GOT3 (cell line): ENCODE measurements around the gene EPHA2.
"Not testable (repeated sequence)": the region's sequence is repeated elsewhere in the genome, so short reads cannot be mapped to it uniquely, and the experiment has no call there.

Experiments used
- DNase-seq: peaks from one replicate; lab custom pipeline; 2025; ENCODE audit warnings: mixed read lengths; lab: John Stamatoyannopoulos, UW

The EPHA2 gene

DNA sequence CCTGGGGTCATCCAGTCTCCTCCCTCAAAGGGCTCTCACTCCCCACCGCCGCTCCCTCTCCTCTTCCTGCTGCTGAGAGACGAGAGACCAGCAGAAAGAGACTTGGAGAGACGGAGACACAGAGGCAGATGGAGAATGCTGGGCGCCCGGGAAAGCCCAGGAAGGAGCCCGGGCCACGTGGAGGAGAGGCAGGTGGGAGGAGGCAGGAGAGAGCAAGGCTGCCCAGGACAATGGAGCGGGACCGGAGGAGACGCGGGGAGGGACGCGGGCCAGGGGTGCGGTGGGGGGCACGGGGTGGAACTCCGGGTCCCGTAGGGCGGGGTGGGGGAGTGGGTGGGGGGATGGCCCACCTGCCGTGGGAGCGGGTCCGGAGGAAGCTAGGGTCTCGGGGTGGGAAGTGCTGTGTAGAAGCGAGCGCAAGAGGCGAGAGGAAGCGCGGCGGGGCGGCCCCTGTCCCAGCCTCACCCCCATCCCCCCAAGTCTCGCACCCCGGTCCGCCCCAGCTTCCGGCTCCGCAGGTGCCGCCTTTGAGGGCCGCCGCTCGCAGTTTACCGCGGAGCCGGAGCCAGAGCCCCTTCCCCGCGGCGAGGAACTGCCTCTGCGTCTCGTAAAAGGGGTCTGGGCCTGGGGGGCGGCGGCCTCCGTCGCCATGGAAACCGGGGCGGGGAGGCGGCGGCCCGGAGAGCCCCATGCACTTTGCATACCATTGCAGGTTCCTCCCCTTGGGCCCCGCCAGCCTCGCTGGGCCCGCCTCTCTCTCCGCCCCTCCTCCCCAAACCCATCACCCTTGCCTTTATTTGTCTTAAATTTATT lies 11.7 kb upstream of the EPHA2 start:
- no peak for DNase-seq

- DNase-seq = no peak
Measured at GRCh38 chr1:16166117-16166516, 10.2 kb upstream of the EPHA2 start.

DNA sequence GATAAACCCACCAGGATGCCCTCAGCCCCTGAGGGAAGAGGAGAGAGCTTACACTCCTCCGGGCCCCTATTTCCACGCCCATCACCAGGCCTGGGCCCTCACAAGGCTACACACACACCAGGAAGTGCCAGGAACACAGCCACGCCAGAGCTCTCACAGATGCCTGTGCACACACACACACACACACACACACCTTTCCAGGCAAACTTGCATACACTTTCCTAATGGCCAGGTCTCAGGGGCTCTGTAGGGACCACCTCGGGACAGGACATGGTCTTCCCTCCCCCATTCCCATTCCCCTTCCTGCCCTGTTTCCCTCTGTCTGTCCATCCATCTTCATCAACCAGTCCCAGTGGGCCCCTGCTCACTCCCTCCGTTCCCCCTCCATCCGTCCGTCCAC lies 9.7 kb upstream of the EPHA2 start:
- DNase-seq = no peak

DNA sequence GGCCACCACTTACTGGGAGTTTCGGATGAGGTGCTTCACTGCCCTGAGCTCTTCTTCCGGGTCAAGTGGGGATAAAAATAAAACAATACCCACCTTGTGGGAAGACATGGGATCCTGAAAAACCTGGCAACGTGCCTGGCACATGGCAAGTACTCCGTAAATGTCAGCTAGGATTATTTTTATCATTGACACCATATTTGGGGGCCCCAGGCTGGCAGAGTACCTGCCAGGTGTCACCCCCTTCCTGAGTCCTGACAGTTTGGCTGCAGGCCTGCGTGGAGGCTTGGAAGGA lies 9.2 kb upstream of the EPHA2 start:
- no peak for DNase-seq

- no peak for DNase-seq
Measured at GRCh38 chr1:16164213-16165072, 8.6 kb upstream of the EPHA2 start.

- DNase-seq = not testable (repeated sequence)
Measured at GRCh38 chr1:16163608-16164212, 7.8 kb upstream of the EPHA2 start.

DNA sequence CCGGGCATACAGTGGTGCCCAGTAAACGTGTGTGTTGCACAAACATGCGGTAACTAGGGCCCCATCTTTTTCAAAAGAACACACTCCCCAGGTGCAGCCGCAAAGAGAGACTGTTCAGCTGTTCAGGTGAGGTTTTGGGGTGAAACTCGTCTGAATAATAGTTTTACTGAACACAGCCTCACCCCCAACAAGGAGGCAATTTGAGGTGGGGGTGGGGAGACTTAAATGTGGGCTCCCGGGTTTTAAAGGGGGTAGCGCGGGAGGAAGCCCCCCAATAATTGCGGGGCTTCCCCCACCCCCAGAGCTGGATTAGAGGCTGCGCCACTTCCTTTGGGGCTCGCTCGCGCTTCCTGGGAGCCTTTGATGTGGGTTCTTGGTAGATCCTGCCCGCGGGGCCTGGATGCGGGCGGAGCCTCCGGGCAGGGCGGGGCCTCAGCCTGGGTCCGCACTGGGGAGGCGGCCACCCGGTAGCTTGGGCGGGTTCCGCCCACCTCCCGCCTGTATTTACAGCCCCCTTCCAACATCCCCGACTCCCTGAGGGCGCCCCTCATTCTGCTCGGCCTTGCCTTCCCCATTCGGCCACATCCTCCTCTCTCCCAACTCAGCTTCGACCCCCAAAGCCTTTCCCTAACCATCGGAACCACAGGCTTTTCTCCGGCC lies 6.4 kb upstream of the EPHA2 start:
- DNase-seq = no peak

DNA sequence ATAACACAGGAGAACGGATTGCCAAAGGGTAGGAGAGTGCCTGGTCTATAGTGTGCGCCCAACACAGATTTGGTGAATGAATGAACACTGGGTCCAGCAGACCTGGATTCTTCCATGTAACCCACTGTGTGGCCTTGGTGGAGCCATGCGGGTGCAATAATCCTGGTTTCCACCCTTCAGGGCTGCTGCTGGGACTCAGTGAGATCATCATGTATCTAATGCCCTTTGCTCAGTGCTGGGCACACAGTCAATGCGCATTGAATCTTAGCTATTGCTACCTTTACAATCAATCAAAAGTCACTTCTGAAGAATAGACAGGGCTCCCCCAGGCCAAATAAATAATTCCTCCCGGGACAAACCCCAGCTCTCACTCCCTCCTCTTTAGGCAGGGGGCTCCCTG lies 5.8 kb upstream of the EPHA2 start:
- DNase-seq = no peak

- DNase-seq = no peak
Measured at GRCh38 chr1:16158993-16159831, 3.3 kb upstream of the EPHA2 start.

DNA sequence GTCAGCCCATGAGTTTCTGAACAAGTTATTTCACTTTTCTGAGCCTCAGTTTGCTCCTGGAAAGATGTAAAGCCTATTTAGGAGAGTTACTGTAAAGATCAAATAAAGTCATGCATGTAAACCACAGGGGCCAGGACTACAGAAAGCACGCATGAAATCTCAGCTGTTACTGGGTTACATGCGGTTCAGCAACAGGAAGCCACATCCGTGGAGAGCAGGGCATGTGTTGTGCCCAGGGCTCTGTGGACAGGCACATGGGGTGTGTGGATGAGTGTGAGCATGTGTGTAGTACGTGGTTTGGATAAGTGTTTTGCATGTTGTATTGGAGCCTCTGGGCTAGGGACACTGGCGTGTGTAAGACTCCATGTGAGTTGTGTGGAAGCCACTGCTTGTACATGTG lies 2.2 kb upstream of the EPHA2 start:
- no peak for DNase-seq

- DNase-seq = no peak
Measured at GRCh38 chr1:16156848-16157495, 1.1 kb upstream of the EPHA2 start.

DNA sequence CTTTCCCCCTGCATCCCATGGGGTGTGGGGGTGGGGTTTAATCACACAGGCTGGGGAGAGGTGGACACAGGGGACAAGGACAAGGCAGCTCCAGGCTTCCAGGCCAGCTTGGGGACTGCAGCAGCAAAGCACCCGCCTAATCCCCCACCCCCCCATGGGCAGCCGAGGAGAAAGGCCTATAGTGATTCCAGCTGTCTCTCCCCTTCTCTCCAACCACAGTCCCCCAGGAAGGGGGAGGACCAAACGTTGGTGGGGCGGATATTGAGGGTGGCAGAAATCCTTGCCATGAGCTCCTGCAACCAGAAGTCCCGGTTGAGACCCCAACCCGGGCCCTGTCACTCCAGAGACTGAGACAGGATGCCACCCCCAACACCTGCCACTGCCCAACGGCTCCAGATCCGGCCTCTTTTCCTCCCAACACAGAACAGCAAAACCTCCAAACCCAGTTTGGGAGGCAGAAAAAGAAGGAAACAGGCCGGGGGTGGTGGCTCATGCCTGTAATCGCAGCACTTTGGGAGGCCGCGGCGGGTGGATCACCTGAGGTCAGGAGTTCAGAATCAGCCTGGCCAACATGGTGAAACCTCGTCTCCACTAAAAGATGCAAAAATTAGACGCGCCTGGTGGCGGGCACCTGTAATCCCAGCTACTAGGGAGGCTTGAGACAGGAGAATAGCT lies 1.7 kb downstream of the EPHA2 start:
- DNase-seq = no peak

DNA sequence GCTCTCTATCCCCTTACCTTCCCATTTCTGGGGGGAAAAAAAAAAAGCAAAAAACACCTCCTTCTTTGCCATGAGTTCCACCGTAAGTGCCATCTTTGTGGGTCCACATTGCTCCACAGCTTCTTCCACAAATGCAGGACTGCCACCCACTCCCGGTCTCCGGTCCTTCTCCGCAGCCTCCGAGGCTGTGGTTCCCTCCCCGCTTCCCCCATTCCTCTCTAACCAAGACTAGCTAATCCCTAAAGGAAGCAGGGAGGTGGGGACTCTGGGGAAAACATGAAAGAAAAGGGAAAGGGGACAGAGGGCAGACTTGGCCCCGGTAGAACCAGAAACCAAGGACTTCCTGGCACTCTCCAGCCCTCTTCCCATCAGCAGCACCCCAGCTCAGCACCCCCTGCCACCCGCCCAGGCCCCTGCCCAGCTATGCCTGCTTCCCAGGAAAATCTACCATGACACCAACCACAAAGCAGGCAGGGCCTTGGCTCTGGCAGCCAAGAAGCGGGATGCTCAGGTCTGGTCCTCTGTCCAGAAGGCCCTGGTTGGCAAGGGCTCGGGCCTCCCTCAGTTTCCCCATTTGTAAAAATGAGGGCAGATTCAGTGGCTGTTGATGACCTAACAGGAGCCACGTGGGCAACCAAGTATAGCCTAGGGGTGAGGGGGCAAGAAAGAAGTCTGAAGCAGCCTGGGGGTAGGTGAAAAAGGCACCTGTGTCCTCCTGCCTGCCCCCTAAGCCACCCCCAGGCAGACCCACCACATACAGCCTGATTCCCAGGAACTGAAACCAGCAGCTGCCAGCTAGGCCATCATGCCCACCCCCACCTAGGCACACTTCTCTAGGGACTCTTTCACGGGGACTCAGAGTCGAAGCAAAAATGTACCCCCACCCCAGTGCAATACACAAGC lies 2.5 kb downstream of the EPHA2 start:
- no peak for DNase-seq

DNA sequence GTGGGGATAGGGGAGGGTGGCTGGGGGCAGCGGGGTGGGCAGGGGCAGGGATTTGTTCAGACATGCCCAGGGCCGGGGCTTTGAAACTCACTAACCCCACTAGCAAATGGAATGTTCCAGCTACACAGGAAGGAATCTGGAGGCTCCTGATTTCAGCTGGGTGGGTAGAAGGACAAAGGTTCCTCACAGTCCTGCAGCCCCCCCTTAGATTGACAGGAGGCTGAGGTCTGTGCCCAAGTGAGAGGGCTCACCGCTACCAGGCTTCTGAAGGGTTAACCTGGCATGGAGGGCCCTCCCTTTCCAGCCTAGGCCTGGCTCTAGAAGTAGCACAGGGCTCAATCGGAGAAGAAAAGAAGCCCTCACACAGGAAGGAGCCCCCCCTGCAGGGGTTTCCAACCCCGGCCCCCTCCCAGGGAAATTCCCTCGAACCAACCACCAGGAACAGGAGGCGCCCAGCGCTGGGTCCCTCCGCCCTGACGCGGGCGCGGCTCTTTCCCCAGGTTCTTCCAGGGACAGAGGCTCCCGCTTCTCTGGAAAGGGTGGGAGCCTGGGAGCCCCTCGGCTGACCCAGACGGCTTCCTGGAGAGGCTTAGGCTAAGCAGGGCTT lies 3.3 kb downstream of the EPHA2 start:
- no peak for DNase-seq

GRCh38 chr1:16151995-16152384 lies 3.9 kb downstream of the EPHA2 start:
- no peak for DNase-seq

DNA sequence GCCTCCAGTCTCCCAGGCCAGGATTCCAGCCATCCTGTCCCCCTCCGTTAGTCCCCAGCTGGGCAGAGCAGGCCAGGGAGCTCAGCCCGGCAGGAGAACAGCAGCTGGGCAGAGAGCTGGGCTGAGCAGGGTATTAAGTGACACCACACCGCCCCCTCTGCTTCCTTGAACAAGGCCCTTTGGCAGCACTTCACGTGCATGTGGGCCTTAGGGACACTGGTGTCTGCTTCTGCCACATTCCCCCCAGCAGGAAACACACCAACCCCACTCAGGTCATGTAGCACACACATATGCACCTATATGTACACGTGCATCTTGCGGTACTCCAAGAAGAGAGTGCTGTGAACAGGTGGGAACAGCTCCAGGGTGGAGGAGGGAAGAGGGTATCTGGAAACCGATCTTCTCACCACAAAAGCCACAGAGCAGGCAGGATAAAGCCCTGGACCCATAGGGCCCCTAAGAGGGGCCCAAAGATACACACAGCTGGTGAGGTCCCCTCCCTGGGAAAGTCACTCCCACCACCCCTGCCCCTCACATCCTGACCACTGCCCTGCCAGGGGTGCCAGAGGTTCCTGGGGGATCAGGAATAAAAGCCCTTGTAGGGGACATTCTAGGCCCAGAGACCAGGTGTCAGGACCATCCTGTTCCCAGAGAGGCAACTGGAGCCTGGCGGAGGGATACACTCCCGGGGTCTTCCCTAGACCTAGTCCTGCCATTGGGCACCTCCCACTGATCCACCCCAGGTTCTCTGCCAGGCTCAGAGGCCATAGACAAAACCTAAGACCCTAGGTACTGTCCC lies 4.5 kb downstream of the EPHA2 start:
- no peak for DNase-seq

DNA sequence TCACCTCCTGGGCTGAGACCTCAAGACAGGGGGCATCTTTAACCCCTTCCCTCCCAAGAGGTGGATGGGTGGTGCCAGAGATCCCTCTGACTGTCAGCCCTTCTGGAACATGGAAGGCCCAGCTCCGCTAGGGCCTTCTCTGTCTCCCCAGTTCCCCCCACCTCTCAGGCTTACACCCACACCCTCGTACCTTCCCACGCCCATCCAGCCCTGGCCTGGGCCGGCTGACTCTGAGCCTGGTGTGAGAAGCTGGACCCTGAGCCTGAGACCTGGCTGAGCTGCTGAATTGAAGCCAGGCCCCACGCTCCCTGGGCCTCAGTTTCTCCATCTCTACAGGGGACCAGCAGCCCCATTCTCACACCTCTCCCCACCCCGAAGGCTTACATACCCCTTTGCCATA lies 5.4 kb downstream of the EPHA2 start:
- DNase-seq = no peak
